HEK293 (cell line): ENCODE data around the gene PARD3B.

Experiments
- CTCF ChIP-seq: fragments of 450-650 bp; formaldehyde crosslinking; IDR thresholded peaks from 2 replicates; pipeline ENCODE4 v1.5.1; 2016; ENCODE audit warnings: missing biosample characterization, missing genetic modification characterization
- FEZF1 ChIP-seq: fragments of 450-650 bp; formaldehyde crosslinking; IDR thresholded peaks from 2 replicates; pipeline ENCODE4 v1.5.1; 2016; ENCODE audit warnings: missing biosample characterization, missing genetic modification characterization
- GLI4 ChIP-seq: fragments of 450-650 bp; formaldehyde crosslinking; IDR thresholded peaks from 2 replicates; pipeline ENCODE4 v1.5.1; 2016; ENCODE audit warnings: missing biosample characterization, missing genetic modification characterization
- ZBTB8A ChIP-seq: fragments of 450-650 bp; formaldehyde crosslinking; IDR thresholded peaks from 2 replicates; pipeline ENCODE4 v1.5.1; 2016; ENCODE audit warnings: missing biosample characterization, missing genetic modification characterization
- ZNF302 ChIP-seq: fragments of 450-650 bp; formaldehyde crosslinking; IDR thresholded peaks from 2 replicates; pipeline ENCODE4 v1.5.1; 2016; ENCODE audit warnings: missing biosample characterization, missing genetic modification characterization, low read depth
- ZNF530 ChIP-seq: fragments of 450-650 bp; formaldehyde crosslinking; IDR thresholded peaks from 2 replicates; pipeline ENCODE4 v1.5.1; 2016; ENCODE audit warnings: low read depth, missing biosample characterization, missing genetic modification characterization
- ZNF707 ChIP-seq: fragments of 450-650 bp; formaldehyde crosslinking; IDR thresholded peaks from 2 replicates; pipeline ENCODE4 v1.5.1; 2016; ENCODE audit warnings: missing biosample characterization, missing genetic modification characterization
- TF ChIP-seq, protein P1 (sequence below): fragments of 450-650 bp; formaldehyde crosslinking; IDR thresholded peaks from 2 replicates; pipeline ENCODE4 v1.5.1; 2016; ENCODE audit warnings: missing biosample characterization, missing genetic modification characterization

DNA sequence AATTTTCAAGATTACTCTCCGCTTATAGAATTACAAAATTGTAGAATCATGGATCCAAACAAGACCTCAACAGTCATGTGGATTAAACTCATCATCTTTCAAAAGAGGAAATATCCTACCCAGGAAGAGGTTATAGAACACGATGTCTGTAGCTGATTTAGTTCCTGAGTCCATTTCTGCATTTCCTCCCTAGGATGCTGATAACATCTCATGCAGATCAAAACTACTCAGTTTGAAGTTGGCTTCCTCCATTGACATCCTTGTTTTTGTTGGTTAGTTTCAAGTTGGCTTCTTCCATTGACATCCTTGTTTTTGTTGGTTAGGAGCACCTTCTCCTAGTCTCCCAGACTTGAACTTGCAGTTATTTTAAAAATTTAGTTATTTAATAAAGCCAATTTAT is 147.5 kb downstream of the PARD3B start:
- TF ChIP-seq CTCF (no peak), FEZF1 (tag by site-specific recombination) (no peak), ZNF530 (tag by site-specific recombination) (no peak), ZBTB8A (tag by site-specific recombination) (no peak), GLI4 (tag by site-specific recombination) (no peak), ZNF302 (tag by site-specific recombination) (no peak), ZNF707 (tag by site-specific recombination) (no peak)
- TF ChIP-seq, protein P1, sequence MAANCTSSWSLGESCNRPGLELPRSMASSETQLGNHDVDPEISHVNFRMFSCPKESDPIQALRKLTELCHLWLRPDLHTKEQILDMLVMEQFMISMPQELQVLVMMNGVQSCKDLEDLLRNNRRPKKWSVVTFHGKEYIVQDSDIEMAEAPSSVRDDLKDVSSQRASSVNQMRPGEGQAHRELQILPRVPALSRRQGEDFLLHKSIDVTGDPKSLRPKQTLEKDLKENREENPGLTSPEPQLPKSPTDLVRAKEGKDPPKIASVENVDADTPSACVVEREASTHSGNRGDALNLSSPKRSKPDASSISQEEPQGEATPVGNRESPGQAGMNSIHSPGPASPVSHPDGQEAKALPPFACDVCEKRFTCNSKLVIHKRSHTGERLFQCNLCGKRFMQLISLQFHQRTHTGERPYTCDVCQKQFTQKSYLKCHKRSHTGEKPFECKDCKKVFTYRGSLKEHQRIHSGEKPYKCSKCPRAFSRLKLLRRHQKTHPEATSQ (tag by site-specific recombination): no peak
